Astrocyte of the spinal cord (primary cell): ENCODE measurements around the gene PPP1R13B.

ENCODE experiments used
- DNase-seq: peaks from one replicate; pipeline ENCODE4 v3.0.0; 2011; ENCODE audit warnings: low read depth, low spot score
- H3K4me3 ChIP-seq: 2 replicates; pipeline ENCODE4 v1.5.1; 2011; ENCODE audit warnings: low read depth, mild to moderate bottlenecking, low read length, moderate library complexity
- CTCF ChIP-seq: IDR thresholded peaks from 2 replicates; pipeline ENCODE4 v1.5.1; 2012; ENCODE audit warnings: low read depth, mild to moderate bottlenecking, low read length, inconsistent platforms
- in situ Hi-C: cut with HindIII; loops from 2 replicates; pipeline ENCODE4 v1.10.0; 2017; ENCODE audit warnings: low sequenced_read_pairs

The PPP1R13B gene

GRCh38 chr14:103702497-103703432 is 144.6 kb downstream of the PPP1R13B start:
- no peak for TF ChIP-seq CTCF
- DNase-seq: no peak
- H3K4me3 ChIP-seq: no peak overlapping the region
- in situ Hi-C loops: no loop called here

GRCh38 chr14:103702095-103702494 is 145.3 kb downstream of the PPP1R13B start:
- no peak for TF ChIP-seq CTCF
- DNase-seq: no peak
- in situ Hi-C loops: no loop called here
- H3K4me3 ChIP-seq: no peak overlapping the region

- in situ Hi-C loops: no loop called here
Observed at GRCh38 chr14:103700753-103701490, 146.5 kb downstream of the PPP1R13B start.

GRCh38 chr14:103699901-103700752 is 147.2 kb downstream of the PPP1R13B start:
- no peak for TF ChIP-seq CTCF
- no peak overlapping the region for H3K4me3 ChIP-seq
- in situ Hi-C loops: no loop called here
- no peak for DNase-seq

More at GRCh38 chr14:103700753-103701490, 146.5 kb downstream of the PPP1R13B start:
- DNase-seq: no peak
- no peak for TF ChIP-seq CTCF
- H3K4me3 ChIP-seq: no peak overlapping the region

- H3K4me3 ChIP-seq: no peak overlapping the region
- no peak for DNase-seq
- TF ChIP-seq CTCF: no peak
- in situ Hi-C loops: no loop called here
Observed at GRCh38 chr14:103699261-103699661, 148.1 kb downstream of the PPP1R13B start.
